Cardiac septum (tissue), 1 donor: ENCODE results near the gene ADAM15. TPM values are rescaled to one million over a fixed set of nuclear protein-coding genes. Genes with fewer than 3 reads are reported as not detected.

Experiments used
- DNase-seq: peaks from one replicate; pipeline ENCODE4 v3.0.0-alpha.2; 2020; ENCODE audit warnings: low spot score
- intact Hi-C: fragments of 100-400 bp; cut with DNase I; formaldehyde crosslinking; loops from one replicate; pipeline ENCODE4 v1.14.0; 2022
- total RNA-seq: library from RNA; stranded (reverse); fragmentation: NEBNext Ultra II Directional; extraction: Animal tissue kit (Norgen Biotek cat#: 25700); gene quantifications from one replicate; pipeline ENCODE4 v1.2.1, GENCODE V29; 2021
- donor health status: DM: no; HTN: no; CAD: no.

The ADAM15 gene
- total RNA-seq, 1 donor from 2014 or later, result 69.9 TPM

DNA sequence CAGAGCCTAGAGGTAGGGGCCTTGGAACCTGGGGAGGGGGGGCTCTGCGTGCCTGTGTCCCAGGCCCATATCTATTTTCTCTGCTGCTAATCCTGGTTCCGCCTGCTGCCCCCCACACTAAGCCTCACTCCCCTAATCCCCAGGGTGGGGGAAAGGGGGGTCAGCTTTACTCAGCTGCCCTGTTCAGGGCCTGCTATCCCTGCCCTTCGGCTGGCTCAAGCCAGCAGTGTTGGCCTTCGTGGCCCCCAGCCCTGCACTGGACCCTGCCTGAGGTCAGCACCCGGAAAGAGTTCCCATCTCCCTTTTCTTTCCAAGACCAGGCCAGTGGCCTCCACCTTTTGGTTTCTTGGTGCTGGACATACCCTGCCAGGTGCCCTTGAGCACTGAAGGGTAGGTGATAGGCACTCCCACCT, 40.1 kb upstream of the ADAM15 start:
- intact Hi-C loops, result no loop called here
- DNase-seq, result no peak

DNA sequence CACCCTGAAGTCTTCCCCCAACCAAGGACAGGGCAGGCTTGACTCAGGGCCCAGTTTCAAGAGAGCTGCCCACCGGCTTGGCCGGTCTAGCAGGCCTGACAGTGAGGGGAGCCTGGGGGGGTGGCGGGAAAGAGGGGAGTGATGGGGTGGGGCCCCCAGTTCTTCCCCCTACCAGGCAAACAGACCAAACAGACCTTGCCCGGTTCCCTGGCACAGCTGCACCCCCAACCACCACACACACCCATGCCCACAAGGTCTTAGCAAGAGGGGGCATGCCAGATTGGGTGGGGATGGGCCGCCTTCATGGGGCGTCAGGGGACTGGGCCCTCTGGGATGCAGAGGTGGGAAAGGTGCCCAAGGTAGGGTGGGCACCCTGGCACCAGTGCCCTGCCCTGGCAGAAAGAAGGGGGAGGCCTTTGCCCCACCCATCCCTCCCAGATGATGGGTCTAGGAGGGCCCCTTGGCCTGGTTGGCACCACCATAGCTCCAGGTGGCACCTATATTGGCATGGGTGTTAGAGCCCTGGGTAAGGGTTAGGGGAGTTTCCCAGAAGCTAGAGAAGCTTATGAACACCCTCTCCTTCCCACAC, 39.6 kb upstream of the ADAM15 start:
- no peak for DNase-seq
- intact Hi-C loops, result no loop called here

DNA sequence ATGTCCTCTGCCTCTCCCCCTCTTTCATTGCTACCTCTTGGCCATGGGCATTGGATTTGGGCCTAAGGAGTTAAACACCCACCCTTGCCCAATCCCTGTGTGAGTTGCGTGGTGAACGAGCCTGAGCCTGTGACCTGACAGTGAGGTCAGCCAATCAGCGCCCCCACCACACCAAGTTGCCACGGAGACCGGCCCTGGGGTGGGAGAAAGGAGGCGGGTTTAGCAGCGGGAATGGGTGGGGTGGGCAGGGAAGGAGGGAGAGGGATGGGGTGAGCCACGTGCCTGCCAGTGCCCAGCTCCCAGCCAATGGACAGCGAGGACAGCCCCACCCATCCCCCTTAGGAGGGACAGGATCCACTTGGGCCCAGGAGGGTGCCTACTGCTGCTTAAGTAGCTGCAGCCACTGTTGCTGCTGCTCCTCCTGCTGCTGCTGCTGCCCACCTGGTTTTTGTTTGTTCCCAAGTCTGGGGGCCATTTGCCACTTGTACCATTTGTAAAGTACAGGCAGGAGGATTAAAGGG, 39.0 kb upstream of the ADAM15 start:
- intact Hi-C loops, result no loop called here
- no peak for DNase-seq

DNA sequence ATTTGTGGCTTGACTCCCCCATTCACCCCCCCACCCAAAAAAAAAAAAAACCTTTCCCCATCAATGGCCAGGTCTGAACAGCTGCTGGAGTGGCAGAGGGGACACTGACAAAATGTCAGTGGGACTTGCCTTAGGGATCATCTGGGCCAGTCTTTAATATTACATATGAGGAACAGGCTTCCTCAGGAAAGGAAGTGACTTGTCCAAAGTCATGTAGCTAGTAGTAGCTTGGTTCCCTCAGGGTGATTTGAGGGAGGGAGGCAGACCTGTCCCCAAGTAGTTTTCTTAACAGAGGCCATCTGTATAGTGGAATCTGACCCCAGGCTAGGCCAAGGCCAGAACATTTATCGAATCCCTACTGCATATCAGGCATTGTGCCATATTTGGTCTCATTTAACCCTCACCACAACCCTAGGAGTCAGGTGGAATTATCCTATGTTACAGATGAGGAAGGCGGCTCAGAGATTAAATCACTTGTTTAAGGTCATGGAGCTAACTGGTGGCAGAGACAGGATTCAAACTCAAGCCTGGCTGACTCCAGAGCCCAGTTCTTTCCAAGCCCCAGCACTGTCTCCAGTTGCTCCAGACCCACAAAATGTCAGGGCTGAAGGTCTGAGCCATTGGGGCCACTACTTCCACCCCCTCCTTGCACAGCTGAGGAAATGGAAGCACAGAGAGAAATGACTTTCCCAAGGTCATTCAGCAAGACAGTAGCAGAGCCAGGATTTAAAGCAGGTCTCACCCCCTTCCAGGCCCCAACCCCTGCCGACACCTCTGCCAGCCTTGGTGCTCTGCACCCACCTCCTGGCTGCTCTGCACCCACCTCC, 38.1 kb upstream of the ADAM15 start:
- intact Hi-C loops, result no loop called here
- no peak for DNase-seq

DNA sequence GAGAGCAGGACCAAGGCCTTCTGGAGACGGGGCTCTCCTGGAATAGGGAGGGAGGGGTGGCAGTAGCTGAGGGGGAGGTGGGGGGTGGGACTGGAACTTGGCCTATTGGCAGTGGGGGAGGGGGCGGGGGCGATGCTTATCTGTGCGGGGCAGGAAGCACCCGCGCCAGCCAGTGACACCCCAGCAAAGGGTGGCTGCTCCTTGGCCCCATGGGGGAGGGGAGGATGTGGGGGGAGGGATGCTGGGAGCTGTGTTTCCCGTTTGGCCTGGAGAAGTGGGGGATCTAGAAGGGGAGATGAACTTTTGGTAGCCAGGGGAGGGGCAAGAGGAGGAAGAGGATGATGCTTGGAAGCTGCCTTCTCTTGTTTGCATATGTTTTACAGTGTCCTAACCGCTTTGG, 37.5 kb upstream of the ADAM15 start:
- intact Hi-C loops, result no loop called here
- DNase-seq, result no peak

DNA sequence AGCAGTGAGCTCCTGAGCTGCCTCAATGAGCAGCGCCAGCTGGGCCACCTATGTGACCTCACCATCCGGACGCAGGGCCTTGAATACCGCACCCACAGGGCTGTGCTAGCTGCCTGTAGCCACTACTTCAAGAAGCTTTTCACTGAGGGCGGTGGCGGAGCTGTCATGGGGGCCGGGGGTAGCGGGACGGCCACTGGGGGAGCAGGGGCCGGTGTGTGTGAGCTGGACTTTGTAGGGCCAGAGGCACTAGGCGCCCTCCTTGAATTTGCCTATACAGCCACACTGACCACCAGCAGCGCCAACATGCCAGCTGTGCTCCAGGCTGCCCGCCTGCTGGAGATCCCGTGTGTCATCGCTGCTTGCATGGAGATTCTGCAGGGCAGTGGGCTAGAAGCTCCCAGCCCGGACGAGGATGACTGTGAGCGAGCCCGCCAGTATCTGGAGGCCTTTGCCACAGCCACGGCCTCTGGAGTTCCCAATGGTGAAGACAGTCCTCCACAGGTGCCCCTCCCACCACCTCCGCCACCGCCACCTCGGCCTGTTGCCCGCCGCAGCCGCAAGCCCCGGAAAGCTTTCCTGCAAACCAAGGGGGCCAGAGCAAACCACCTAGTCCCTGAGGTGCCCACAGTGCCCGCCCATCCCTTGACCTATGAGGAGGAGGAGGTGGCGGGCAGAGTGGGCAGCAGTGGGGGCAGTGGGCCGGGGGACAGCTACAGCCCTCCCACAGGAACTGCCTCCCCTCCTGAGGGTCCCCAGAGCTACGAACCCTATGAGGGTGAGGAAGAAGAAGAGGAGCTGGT, 36.2 kb upstream of the ADAM15 start:
- no peak for DNase-seq
- intact Hi-C loops, result loop anchor here (5.0 kb wide), 1 partner anchor 47 kb away; the partner anchor contains the start of gene EFNA4

DNA sequence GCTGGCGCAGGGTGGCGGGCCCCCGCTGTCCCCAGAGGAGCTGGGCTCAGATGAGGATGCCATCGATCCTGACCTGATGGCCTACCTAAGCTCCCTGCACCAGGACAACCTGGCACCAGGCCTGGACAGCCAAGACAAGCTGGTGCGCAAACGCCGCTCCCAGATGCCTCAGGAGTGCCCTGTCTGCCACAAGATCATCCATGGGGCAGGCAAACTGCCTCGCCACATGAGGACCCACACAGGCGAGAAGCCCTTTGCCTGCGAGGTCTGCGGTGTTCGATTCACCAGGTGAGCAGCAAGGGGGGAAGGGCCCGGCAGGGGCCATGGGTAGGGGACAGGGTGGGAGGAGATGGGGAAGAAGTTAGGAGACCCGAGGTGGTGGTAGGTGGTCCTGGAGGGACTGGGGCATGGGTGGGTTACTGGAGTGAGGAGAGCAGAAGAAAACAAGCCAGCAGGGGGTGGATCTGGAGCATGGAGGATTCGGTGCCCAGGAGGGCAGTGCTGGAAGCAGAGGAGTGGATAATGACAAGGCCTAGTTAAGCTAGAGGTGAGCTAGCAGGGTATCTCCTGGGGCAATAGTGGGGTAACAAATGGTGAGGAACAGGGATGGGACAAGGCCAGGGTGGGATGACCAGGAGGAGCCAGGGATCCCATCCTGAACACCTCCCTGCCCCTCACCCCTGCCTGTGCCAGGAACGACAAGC, 35.4 kb upstream of the ADAM15 start:
- no peak for DNase-seq
- intact Hi-C loops, result loop anchor here (2.0 to 5.0 kb wide), 3 partner anchors 15 to 47 kb away; partner anchors contain the start of gene EFNA4

DNA sequence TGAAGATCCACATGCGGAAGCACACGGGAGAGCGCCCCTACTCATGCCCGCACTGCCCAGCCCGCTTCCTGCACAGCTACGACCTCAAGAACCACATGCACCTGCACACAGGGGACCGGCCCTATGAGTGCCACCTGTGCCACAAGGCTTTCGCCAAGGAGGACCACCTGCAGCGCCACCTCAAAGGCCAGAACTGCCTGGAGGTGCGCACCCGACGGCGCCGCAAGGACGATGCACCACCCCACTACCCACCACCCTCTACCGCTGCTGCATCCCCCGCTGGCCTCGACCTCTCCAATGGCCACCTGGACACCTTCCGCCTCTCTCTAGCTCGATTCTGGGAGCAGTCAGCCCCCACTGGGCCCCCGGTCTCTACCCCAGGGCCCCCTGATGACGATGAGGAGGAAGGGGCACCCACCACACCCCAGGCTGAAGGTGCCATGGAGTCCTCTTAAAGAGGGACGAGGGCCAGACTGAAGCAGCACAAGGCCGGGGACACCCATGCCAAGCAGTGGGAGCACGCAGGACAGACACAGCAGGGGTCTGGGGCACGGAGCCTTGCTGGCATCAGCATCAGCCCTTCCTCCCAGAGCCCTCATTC, 34.8 kb upstream of the ADAM15 start:
- intact Hi-C loops, result loop anchor here (2.0 to 5.0 kb wide), 3 partner anchors 16 to 46 kb away; partner anchors contain the start of gene EFNA4
- no peak for DNase-seq

DNA sequence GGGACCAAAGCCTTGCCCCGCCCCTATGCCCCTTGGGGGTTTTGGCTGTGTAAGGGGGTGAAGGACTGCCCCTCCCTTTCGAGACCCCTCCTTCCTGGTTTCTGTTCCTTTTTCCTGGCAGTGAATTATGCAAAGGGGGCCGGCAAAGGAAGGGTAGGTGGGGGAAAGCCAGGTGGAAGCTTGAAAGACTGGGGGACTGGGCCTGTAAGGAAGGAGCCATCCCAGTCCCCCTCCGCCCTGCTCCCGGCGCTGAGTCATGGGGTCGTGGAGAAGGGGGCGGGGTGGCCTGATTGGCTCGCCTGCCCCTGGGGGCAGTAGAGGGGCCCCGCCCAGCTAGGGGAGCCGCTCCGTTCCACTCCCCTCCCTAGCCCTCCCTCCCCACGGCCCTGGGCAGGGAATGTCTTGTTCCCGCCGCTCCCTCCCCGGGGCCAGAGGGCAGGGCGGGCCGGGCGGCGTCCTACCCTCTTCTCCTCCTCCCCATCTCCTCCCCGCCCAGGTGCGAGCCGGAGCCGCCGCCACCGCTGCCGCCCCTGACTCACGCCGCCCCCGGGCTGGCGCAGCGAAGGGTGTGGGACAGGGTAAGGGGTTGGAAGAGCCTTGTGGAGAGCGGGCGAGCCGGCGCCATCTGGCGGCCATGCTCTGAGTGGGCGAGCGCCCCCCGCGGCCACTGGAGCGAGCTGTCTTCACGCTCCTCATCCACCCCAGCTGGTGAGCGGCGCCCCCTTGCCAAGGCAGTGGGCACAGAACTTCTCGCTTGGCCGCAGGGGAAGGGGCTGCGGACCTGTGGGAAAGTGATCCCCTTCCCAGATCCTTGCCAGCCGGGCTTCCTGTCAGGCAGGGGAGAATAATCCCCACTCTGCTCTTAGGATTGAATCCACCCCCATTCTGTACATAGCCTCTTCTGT, 33.8 kb upstream of the ADAM15 start:
- peak; percentile 94 for DNase-seq
- intact Hi-C loops, result loop anchor here (1.0 to 5.0 kb wide), 4 partner anchors 16 to 56 kb away; partner anchors contain the start of genes EFNA4 and PYGO2

DNA sequence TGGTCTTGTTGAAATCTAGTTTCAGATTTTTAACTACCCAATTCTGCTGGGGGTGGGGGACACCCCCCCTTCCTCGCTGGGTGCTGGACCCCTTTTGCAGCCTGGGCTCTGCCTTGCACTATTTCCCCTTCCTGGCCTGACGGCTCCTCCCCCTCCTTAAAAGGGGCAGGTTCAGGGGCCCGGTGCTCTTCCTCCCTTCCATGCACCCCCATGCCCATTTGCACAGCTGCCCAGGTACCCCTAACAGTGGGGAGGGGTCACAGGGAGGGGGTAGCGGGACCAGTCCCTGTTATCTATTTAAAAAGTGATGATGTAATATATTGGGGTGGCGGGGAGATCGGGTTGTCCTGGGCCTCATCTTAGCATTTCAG, 33.2 kb upstream of the ADAM15 start:
- DNase-seq, result no peak

DNA sequence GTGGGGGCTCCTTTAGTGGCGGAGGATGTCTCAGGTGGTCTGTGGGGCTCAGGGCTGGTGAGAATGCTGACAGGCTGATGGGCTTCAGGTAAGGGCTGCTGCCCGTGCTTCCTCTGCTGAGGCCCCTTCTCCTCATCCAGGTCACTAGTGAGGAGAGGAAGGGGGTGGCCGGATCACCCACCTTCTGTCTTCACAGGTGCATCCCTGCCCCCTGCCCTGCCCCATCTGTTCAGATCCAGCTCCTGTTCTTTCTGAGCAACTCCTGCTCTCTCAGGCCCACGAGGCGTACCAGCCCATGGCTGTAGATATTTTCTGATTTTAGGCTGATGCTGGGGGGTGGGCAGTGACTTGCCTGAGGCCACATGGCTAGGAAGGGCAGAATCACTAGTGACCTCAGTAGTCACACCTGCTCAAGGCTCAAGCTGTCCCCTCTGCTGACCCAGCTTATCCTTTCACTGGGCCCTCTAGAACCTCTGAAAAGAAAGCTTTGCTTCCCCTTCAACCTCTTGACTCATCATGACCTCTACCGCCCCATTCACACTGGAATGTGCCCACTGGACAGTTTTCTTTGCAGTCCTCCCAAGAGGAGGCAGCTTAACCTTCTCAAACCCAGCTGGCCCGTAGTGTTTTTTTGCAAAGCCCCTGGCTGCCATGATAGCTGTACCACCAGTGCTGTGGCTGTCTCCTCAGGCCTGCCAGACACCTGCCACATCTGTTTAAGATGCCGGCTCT, 32.3 kb upstream of the ADAM15 start:
- intact Hi-C loops, result loop anchor here (5.0 kb wide), 1 partner anchor 44 kb away; the partner anchor contains the start of gene EFNA4
- DNase-seq, result no peak

More for the DNA sequence above, 33.2 kb upstream of the ADAM15 start:
- intact Hi-C loops, result loop anchor here (1.0 to 5.0 kb wide), 4 partner anchors 17 to 57 kb away; partner anchors contain the start of genes EFNA4 and PYGO2

DNA sequence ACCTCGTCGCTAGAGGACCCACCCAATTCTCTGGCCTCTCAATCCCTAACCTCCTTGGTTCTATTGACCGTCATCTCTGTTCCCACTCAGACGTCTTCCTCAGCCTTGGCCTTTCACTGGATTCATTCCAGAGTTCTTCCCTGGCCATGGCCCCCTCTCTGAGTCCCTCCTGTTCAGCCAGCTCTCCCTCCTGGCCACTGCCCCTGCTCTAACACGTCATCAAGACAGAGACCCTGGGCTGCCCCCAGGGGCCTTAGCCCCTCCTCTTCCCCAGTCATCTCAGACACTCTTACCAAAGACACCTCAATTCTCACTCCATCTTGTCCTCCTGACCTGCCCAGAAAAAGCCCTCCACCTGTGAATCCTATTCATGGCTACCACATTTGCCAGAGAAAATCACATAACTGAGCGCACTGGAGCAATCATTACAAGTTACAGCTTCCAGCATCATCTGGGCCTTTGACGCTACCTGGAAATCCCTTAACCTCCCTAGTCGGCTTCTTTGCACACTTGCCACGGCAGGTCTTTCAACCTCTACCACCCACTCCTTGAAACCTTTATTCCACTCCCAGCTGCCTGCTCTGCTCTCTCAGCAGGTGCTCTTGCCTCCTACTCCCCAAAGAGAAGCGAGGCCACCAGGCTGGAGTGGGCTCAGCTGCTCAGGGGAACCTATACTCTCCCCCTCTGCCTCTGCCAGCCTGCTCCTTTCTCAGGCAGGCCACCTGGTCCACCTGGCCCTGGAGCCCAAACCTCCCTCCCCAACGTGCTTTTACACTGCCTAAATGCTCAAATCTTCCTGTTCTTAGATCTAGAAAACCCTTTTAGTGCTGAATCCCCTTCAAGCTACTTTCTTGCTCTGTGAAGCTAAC, 31.5 kb upstream of the ADAM15 start:
- intact Hi-C loops, result loop anchor here (5.0 kb wide), 1 partner anchor 43 kb away; the partner anchor contains the start of gene EFNA4
- no peak for DNase-seq

DNA sequence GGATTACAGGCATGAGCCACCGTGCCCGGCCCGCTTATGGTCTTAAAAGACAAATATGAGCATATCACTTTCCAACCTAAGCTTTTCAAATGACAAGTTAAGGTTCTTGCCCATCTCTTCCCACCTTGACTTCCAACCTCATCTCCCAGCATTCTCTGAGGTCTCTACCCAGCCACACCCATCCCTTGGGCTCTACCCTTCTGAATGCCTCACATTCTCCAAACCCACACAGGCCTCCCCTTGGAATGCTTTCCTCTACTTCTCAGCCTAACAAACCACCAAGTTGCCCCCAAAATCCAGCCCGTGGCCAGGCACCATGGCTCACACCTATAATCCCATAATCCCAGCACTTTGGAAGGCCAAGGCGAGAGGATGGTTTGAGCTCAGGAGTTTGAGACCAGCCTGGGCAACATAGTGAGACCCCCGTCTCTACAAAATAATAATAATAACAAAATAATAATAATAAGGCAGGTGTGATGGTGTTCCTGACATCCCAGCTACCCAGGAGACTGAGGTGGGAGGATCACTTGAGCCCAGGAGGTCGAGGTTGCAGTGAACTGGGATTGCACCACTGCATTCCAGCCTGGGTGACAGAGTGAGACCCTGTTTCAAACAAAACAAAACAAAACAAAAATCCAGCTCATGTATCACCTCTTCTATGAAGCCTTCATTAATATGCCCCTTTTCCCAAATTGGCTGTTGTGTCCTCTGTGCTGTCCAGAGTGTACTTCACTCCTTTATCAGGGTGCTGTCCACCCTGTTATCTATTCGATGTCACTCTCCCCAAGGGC, 28.8 kb upstream of the ADAM15 start:
- no peak for DNase-seq
- intact Hi-C loops, result no loop called here

DNA sequence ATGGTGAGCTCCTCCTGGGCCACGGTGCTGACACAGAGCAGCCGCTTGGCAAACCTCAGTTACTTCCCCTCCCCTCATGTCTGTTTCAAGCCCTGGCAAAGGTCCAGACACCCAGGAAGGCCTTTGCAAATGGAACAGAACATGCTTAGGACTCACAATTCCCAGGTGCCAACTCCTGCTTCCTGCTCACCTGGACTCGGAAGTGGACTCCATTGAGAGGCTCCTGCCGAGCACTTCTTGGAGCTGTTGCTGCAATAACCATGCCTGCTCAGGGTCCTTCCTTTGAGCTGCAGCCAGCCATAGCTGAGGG, 28.2 kb upstream of the ADAM15 start:
- intact Hi-C loops, result no loop called here
- no peak for DNase-seq

DNA sequence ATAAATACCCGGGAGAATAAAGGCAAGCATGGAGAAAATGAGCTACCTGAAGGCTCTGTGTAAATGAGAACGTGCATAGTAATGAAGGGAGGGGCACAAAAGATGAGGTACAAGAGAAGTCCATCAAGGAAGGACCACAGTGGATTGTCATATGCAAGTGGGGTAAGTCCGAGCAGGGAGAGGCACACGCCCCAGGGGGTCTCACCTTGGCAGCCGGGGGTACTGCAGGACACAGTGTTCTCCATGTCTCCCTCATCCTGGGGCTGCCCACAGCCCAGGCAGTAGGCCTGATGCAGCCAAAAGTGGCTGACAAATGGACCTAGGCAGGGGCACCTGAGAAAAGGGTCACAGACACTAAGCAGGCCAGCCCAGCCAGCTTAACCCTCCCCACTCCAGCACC, 27.5 kb upstream of the ADAM15 start:
- intact Hi-C loops, result no loop called here
- no peak for DNase-seq

DNA sequence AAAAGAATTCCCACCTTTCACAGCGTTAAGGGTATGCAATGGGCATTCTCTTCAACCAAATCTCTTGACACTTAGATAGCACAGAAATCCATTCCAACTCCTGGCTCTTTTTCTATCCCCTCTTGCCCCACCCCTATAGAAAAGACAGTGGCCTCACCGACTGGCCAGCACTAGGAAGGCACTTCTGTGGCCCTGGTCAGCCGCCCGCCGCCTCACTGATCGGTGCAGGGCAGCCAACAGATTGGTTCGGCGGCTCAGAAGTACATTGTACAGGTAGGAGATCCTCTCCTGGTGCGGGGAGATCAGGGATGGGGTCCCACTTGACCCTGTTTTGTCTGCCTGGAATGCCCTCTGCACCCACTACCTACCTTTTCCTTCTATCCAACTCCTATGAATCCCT, 26.8 kb upstream of the ADAM15 start:
- intact Hi-C loops, result no loop called here

More for the DNA sequence above, 26.8 kb upstream of the ADAM15 start:
- no peak for DNase-seq
